K562 (cell line): Measurements from ENCODE around the gene LMBR1L. TPM values are rescaled to one million over a fixed set of nuclear protein-coding genes. Genes with fewer than 3 reads are reported as not detected.

Source experiments
- E2F5 ChIP-seq: sonication (generic); formaldehyde crosslinking; IDR thresholded peaks from 2 replicates; pipeline ENCODE4 v1.8.0; 2022; ENCODE audit warnings: mild to moderate bottlenecking, missing genetic modification reagents
- HDAC8 ChIP-seq: fragments of 450-650 bp; IDR thresholded peaks from 2 replicates; pipeline ENCODE4 v1.6.1; 2016; ENCODE audit warnings: mild to moderate bottlenecking, missing genetic modification characterization, moderate library complexity, missing compliant biosample characterization
- HNRNPH1 ChIP-seq: fragments of 200-400 bp; formaldehyde crosslinking; optimal IDR thresholded peaks from 2 replicates; pipeline ENCODE3; 2017; ENCODE audit warnings: low read depth, mild to moderate bottlenecking, low read length, moderate library complexity
- MITF ChIP-seq: IDR thresholded peaks from 2 replicates; pipeline ENCODE4 v1.6.1; 2014; ENCODE audit warnings: antibody characterized with exemption
- MTF1 ChIP-seq: fragments of 250-450 bp; sonication (Bioruptor Pico); IDR thresholded peaks from 2 replicates; pipeline ENCODE4 v1.9.0; 2021; ENCODE audit warnings: moderate library complexity, mild to moderate bottlenecking, inconsistent platforms, borderline replicate concordance
- MYC ChIP-seq, 2 experiments: fragments of 250-450 bp in 1 of 2; sonication (Bioruptor Pico) in 1 of 2; IDR thresholded peaks; 2 replicates each; pipeline versions ENCODE4 v1.5.1 to v1.6.1; 2012 to 2021; ENCODE audit warnings: low read depth in 2 of 2, borderline replicate concordance in 1 of 2, improper control_type of control experiment in 1 of 2, low read length in 1 of 2, mild to moderate bottlenecking in 1 of 2, moderate library complexity in 1 of 2
- NFYB ChIP-seq: IDR thresholded peaks from 2 replicates; pipeline ENCODE4 v1.6.1; 2011; ENCODE audit warnings: mild to moderate bottlenecking, moderate library complexity; ENCODE audit not compliant: insufficient read length; ENCODE audit errors: extremely low read depth
- POU5F1 ChIP-seq: fragments of 150-350 bp; IDR thresholded peaks from 2 replicates; pipeline ENCODE4 v1.6.1; 2014; ENCODE audit warnings: borderline replicate concordance, low read length, low read depth, mild to moderate bottlenecking; ENCODE audit not compliant: partially characterized antibody
- RREB1 ChIP-seq: fragments of 250-450 bp; sonication (Bioruptor Pico); IDR thresholded peaks from 2 replicates; pipeline ENCODE4 v1.4.0; 2020
- SMARCA5 ChIP-seq: fragments of 450-650 bp; IDR thresholded peaks from 2 replicates; pipeline ENCODE4 v1.6.1; 2016
- ZBTB12 ChIP-seq: fragments of 250-450 bp; sonication (Bioruptor Pico); IDR thresholded peaks from 2 replicates; pipeline ENCODE4 v1.4.0; 2020
- ZFP91 ChIP-seq: sonication (generic); formaldehyde crosslinking; IDR thresholded peaks from 2 replicates; pipeline ENCODE4 v1.8.0; 2022; ENCODE audit warnings: mild to moderate bottlenecking, missing genetic modification reagents
- ZNF146 ChIP-seq: IDR thresholded peaks from one replicate; pipeline ENCODE4 v1.6.1; 2018; ENCODE audit warnings: missing compliant biosample characterization; ENCODE audit not compliant: unreplicated experiment
- ZNF239 ChIP-seq: fragments of 250-450 bp; sonication (Bioruptor Pico); IDR thresholded peaks from 2 replicates; pipeline ENCODE4 v1.4.0; 2020; ENCODE audit warnings: mild to moderate bottlenecking
- ZNF707 ChIP-seq: fragments of 250-450 bp; sonication (Bioruptor Pico); conservative IDR thresholded peaks from 2 replicates; pipeline ENCODE4 v1.8.0; 2022; ENCODE audit warnings: inconsistent platforms, mild to moderate bottlenecking, moderate library complexity
- polyA plus RNA-seq, 8 experiments: library from polyadenylated mRNA; depleted of rRNA in 4 of 8; stranded (reverse) in 5 of 8; unstranded in 3 of 8; fragments of >200 nt; fragmentation: Nextera tagmentation in 2 of 8; fragmentation: Illumina TruSeq in 1 of 8; extraction: Ambion mirVana in 2 of 8; extraction: Trizol in 1 of 8; gene quantifications; 2 replicates each; pipeline versions ENCODE4 v1.2.1 to v1.2.3, GENCODE V29; 2011 to 2014; ENCODE audit warnings: inconsistent platforms in 1 of 8, missing spikeins in 1 of 8
- total RNA-seq, 7 experiments: library from RNA; depleted of rRNA in 6 of 7; stranded (reverse); fragments of >200 nt in 6 of 7; fragmentation: Illumina TruSeq in 2 of 7; extraction: Trizol in 2 of 7; gene quantifications; 2 replicates each; pipeline versions ENCODE4 v1.2.1 to v1.2.3, GENCODE V29; 2011 to 2021; ENCODE audit warnings: low replicate concordance in 1 of 7

Gene LMBR1L
- total and polyA plus RNA-seq, 9 of the 15 experiments (the other 6 are each of a cell fraction or from before 2014, with no cell fraction given), result 2.5 to 57.0 (median 31.1) TPM

- no peak for TF ChIP-seq RREB1 (CRISPR knock-in tag)
- peak; percentile 86 for TF ChIP-seq E2F5 (CRISPR knock-in tag)
- no peak for TF ChIP-seq POU5F1
- TF ChIP-seq ZBTB12 (CRISPR knock-in tag), result peak; percentile 85
- peak; percentile 43 for TF ChIP-seq MITF
- TF ChIP-seq MTF1 (CRISPR knock-in tag), result no peak
- TF ChIP-seq ZNF707 (CRISPR knock-in tag), result no peak
- TF ChIP-seq SMARCA5, result no peak
- TF ChIP-seq MYC (IDR thresholded peaks at IDR 0.05; ENCODE audit: low read depth, low read length), result peak; percentile 99
- TF ChIP-seq MYC (CRISPR knock-in tag; IDR thresholded peaks at IDR 0.05; ENCODE audit: borderline replicate concordance, low read depth), result peak; percentile 99
- TF ChIP-seq NFYB, result no peak
- TF ChIP-seq ZNF146 (CRISPR knock-in tag), result no peak
- no peak for TF ChIP-seq ZNF239 (CRISPR knock-in tag)
- TF ChIP-seq ZFP91 (CRISPR knock-in tag), result peak; percentile 71; the same call in 1 of the 2 replicates
- no peak for TF ChIP-seq HDAC8 (tag)
- TF ChIP-seq HNRNPH1, result no peak
Measured at GRCh38 chr12:49060237-49061156, 50.1 kb downstream of the LMBR1L start, which contains the start of gene KMT2D (continued).
